RWPE1 (cell line): ENCODE data around the gene IGFBP1.

Source experiments
- CTCF ChIA-PET: fragments of 350-600 bp; sonication (Branson Sonifier 250); formaldehyde crosslinking; extraction: SDS; loops from one replicate; lab custom pipeline; 2021; lab: Yijun Ruan, JAX
- POLR2A ChIA-PET: fragments of 400-600 bp; formaldehyde crosslinking; extraction: SDS; loops from one replicate; lab custom pipeline; 2020; ENCODE audit warnings: antibody characterized with exemption; ENCODE audit not compliant: low non-redundant PET; lab: Yijun Ruan, JAX
- DNase-seq: peaks from one replicate; pipeline ENCODE4 v3.0.0; 2012; ENCODE audit warnings: low spot score
- H3K27ac ChIP-seq: fragments of 450-650 bp; 2 replicates; pipeline ENCODE4 v1.5.1; 2017
- TF ChIP-seq, protein P1 (sequence below): fragments of 450-650 bp; conservative IDR thresholded peaks from 2 replicates; pipeline ENCODE4 v1.5.1; 2017; ENCODE audit warnings: low read depth, mild to moderate bottlenecking

The IGFBP1 gene

GRCh38 chr7:45917064-45917463, 28.8 kb downstream of the IGFBP1 start:
- no peak for DNase-seq
- POLR2A ChIA-PET, result no interaction called here
- CTCF ChIA-PET, result interaction anchor here (0.5 to 1.6 kb wide), 6 partner anchors 433 to 1887 kb away, joined by 3 to 8 read pairs (median 4); no protein-coding TSS in a partner anchor
- no peak overlapping the region for H3K27ac ChIP-seq
- TF ChIP-seq, protein P1, sequence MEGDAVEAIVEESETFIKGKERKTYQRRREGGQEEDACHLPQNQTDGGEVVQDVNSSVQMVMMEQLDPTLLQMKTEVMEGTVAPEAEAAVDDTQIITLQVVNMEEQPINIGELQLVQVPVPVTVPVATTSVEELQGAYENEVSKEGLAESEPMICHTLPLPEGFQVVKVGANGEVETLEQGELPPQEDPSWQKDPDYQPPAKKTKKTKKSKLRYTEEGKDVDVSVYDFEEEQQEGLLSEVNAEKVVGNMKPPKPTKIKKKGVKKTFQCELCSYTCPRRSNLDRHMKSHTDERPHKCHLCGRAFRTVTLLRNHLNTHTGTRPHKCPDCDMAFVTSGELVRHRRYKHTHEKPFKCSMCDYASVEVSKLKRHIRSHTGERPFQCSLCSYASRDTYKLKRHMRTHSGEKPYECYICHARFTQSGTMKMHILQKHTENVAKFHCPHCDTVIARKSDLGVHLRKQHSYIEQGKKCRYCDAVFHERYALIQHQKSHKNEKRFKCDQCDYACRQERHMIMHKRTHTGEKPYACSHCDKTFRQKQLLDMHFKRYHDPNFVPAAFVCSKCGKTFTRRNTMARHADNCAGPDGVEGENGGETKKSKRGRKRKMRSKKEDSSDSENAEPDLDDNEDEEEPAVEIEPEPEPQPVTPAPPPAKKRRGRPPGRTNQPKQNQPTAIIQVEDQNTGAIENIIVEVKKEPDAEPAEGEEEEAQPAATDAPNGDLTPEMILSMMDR, result no peak

GRCh38 chr7:45917658-45918057, 29.4 kb downstream of the IGFBP1 start:
- peak; percentile 55 for DNase-seq
- ChIA-PET POLR2A (no interaction called here), CTCF (interaction anchor here (0.5 to 1.6 kb wide), 9 partner anchors 9 to 1886 kb away, joined by 3 to 8 read pairs (median 3); no protein-coding TSS in a partner anchor)
- TF ChIP-seq, protein P1, result peak; percentile 94
- H3K27ac ChIP-seq, result no peak overlapping the region

- ChIA-PET POLR2A (no interaction called here), CTCF (interaction anchor here (0.6 to 1.6 kb wide), 3 partner anchors 242 to 1262 kb away, joined by 3 to 8 read pairs (median 3); no protein-coding TSS in a partner anchor)
- TF ChIP-seq, protein P1, result no peak
- DNase-seq, result no peak
- no peak overlapping the region for H3K27ac ChIP-seq
Measured at GRCh38 chr7:45918556-45918955, 30.3 kb downstream of the IGFBP1 start.

- POLR2A ChIA-PET, result no interaction called here
- TF ChIP-seq, protein P1, result no peak
- CTCF ChIA-PET, result interaction anchor here (0.6 to 0.7 kb wide), 2 partner anchors 433 to 573 kb away, joined by 3 to 5 read pairs; no protein-coding TSS in a partner anchor
- DNase-seq, result no peak
- H3K27ac ChIP-seq, result no peak overlapping the region
Measured at GRCh38 chr7:45919231-45919784, 31.0 kb downstream of the IGFBP1 start.

DNA sequence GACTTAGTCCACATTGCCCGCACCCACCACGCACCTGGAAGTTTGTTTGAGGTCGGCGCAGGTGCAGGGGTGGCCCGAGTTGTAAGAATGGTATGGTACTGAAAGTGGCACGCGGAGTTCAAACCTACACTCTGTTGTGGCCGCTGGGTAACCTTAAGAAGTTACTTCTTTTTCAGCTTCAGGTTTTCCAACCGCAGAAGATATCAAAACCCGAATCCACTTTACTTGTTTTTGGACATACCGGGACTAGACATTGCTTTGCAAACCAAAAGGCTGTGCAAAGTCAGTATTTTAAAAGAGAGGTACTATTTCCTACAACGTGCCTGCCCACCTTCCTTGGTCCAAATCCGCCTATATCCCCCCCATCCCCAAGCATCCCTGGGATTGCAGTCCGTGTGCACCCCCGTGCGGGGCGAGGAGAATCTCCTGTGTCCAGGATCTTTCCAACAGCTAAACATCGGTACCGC, 31.7 kb downstream of the IGFBP1 start:
- DNase-seq, result no peak
- CTCF ChIA-PET, result interaction anchor here (0.6 to 2.1 kb wide), 3 partner anchors 28 to 1168 kb away, joined by 3 to 7 read pairs (median 5); no protein-coding TSS in a partner anchor
- POLR2A ChIA-PET, result no interaction called here
- H3K27ac ChIP-seq, result no peak overlapping the region
- TF ChIP-seq, protein P1, result no peak

GRCh38 chr7:45920502-45921380, 32.5 kb downstream of the IGFBP1 start, which contains the start of gene IGFBP3:
IGFBP3 (minus strand) TSS chr7:45921272; CDS start chr7:45921140, 132 bp downstream.
- DNase-seq, result peak; percentile 43
- H3K27ac ChIP-seq, result no peak within 1 kb of the TSS
- ChIA-PET POLR2A (no interaction called here), CTCF (interaction anchor here (0.7 to 2.1 kb wide), 4 partner anchors 8 to 1167 kb away, joined by 3 to 7 read pairs (median 3); no protein-coding TSS in a partner anchor)
- TF ChIP-seq, protein P1, result no peak
